Suprapubic skin (tissue), 3 donors: ENCODE data around the gene SP100.

Experiments used
- CTCF ChIP-seq, 2 donors: fragments of 200-600 bp in 1 of 2; fragments of 450-650 bp in 1 of 2; sonication (generic) in 1 of 2; IDR thresholded peaks; one replicate each; pipeline ENCODE4 v1.5.1; 2016 to 2019; ENCODE audit warnings: antibody characterized with exemption in 2 of 2, mild to moderate bottlenecking in 1 of 2, moderate library complexity in 1 of 2
- POLR2A ChIP-seq, 2 donors: fragments of 450-650 bp; IDR thresholded peaks; one replicate each; pipeline ENCODE4 v1.6.1; 2017; ENCODE audit warnings: antibody characterized with exemption in 2 of 2, mild to moderate bottlenecking in 2 of 2, moderate library complexity in 2 of 2

GRCh38 chr2:230444832-230445231, 28.8 kb downstream of the SP100 start:
- TF ChIP-seq CTCF (IDR thresholded peaks at IDR 0.05) (no peak), POLR2A (IDR thresholded peaks at IDR 0.05) (no peak)
